HG03159 (cell line): ENCODE results near the gene VTI1A.
"Not testable (repeated sequence)": the region's sequence is repeated elsewhere in the genome, so short reads cannot be mapped to it uniquely, and the experiment has no call there.

Source experiments
- ATAC-seq: cut with Tn5 transposase; IDR thresholded peaks from one replicate; pipeline ENCODE4 v1.9.1; 2021; ENCODE audit warnings: mild to moderate bottlenecking, moderate library complexity; ENCODE audit not compliant: unreplicated experiment

VTI1A gene

DNA sequence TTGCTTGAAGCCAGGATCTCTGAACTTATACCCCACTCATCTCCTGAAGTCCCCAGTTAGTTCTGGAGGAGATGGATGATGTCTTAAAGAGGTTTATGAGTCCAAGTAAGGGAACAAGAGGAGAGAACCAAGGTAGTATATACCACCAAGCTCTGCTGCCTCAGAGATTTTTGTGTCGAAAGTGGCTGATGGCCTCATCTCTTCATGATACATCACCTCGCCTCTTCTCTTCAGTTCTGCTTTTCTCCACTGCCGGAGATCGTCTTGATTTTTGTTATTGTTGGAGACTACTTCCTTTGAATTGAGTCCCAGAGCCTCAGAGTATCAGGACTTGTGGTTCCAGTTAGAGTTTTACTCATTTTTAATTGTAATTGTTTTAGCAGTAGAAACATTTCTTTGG, 1.9 kb downstream of the VTI1A start:
- no peak for ATAC-seq

DNA sequence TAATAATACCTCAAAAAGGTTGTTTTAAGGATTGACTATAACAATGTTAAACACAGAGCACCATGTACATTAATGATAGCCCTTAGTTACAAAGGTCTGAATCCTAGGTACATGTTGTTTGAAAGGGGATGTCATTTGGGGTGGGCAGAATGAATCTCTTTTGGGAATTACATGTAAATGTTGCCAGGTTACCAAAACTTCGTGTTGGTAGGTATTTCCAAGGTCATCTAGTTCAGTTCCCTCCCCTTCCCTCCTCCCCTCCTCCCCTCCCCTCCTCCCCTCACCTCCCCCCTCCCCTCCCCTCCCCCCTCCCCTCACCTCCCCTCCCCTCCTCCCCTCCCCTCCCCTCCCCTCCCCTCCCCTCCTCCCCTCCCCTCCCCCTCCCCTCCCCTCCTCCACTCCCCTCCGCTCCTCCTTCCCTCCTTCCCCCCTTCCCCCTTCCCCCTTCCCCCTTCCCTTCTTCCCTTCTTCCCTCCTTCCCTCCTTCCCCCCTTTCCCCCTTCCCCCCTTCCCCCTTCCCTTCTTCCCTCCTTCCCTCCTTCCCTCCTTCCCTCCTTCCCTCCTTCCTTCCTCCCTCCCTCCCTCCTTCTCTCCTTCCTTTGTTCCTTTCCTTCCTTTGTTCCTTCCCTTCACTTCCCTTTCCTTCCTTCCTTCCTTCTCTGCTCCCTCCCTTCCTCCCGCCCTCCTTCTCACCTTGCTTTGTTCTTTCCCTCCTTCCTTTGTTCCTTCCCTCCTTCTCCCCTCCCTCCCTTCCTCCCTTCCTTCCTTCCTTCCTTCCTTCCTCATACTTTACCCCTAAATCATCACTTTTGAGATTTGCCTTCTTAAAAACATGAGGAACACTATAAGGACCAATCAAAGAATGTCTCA, 8.1 kb downstream of the VTI1A start:
- ATAC-seq = no peak

DNA sequence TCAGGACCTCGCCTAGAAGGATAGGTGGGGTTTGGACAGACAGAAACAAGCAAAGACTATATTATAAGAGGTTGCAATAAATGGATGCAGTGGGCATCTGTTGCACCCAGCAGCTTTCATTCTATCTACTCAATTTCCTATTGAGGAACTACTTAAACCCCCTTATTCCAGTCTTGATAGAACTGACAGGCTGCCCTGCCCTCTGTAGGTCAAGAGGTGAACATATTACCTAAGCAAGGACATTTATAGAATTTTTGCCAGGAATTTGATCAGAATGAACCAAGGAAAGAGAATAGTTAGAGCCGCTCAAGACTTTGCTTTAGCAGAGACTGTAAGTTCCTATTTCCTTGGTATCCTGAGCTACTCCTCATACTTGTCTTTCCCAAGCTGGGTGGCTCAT, 9.5 kb downstream of the VTI1A start:
- no peak for ATAC-seq

DNA sequence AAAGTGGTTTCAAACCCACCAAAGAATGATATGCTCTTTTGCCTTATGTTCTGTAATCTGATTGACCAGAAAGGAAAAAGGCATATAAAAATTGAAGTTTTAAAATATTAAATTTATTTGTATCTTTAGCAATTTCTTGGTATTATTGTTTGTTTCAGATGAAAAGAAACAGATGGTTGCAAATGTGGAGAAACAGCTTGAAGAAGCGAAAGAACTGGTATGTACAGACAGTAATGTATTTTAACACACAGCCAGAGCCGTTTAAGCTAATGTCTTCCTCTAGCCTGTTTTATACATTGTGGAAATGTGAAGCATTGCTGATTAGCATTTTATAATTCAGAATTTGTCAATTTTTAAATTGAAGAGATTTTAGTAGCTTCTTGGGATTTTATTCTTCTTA, 13.4 kb downstream of the VTI1A start:
- no peak for ATAC-seq

DNA sequence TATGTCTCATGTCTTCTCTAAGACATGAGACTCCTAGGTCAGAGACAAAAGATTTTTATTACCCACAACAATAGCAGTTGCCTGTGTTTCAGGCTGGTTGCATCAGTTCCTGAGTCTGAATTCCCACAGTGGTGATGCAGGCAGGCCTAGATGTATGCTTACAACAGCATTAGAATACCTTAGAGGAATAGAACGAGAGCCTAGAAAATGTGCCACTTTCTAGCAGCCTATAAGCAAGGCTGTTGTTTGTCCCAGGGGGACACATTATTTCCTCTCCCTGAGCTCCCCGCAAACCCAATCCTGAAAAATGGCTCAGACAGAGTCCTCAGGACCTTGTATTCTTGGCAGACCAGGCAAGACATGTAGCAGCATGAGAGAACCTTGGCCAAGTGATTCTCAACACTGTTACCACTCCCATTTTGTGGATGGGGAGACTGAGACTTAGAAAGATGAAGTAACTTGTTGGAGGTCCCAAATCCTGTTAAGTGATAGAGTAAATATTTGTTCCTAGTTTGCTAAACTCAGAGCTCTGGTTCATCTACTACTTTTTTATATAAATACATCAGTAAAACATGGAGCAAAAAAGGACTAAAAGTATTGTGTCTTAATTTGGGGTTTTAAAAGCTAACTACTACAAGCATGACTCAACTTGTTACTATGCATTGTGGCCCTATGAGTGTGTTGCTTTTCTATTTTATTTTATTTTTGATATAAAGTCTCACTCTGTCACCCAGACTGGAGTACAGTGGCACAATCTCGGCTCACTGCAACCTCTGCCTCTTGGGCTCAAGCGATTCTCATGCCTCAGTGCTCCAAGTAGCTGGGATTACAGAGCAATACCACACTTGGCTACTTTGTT, 14.2 kb downstream of the VTI1A start:
- no peak for ATAC-seq

DNA sequence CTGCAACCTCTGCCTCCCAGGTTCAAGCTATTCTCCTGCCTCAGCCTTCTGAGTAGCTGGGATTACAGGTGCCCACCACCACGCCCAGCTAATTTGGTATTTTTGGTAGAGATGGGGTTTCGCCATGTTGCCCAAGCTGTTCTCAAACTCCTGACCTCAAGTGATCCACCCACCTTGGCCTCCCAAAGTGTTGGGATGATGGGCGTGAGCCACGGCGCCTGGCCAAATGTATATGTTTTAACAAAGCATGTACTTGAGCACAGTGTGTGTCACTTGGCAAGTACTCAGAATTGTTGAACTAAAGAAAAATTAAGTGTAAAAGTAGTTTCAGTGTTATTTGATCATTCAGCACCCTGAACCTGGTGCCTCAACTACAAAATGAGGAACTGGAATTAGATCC, 17.1 kb downstream of the VTI1A start:
- not testable (repeated sequence) for ATAC-seq

DNA sequence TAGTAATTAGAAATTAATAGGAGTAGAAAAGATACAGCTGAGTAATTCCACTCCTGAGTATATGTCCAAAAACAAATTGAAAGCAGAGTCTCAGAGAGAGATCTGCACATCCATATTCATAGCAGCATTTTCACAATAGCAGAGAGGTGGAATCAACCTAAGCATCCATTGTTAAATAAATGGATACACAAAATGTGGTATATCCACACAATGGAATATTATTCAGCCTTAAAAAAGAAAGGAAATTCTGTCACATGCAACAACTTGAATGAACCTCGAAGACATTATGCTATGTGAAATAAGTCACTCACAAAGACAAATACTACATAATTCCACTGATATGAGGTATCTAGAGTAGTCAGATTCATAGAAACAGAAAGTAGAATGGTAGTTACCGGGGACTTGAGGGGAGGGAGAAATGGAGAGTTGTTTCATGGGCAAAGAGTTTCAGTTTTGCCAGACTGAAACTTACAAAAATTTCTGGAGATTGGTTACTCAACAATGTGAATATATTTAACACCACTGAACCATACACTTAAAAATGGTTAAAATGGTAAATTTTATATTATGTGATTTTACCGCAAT, 18.4 kb downstream of the VTI1A start:
- no peak for ATAC-seq

DNA sequence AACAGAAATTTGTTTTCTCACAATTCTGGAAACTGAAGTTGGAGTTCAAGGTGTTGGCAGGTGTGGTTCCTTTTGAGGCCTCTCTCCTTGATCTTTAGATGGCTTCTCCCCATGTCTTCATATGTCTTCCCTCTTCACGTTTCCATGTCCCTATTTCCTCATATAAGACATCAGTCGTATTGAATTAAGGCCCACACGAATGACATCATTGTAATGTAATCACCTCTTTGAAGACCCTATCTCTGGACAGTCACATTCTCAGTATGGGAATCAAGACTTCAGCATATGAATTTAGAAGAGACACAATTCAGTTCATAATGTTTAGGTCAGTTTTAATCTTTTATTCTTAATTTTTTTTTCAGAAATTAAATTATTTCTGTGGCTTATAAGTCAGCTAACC, 19.8 kb downstream of the VTI1A start:
- ATAC-seq = no peak

DNA sequence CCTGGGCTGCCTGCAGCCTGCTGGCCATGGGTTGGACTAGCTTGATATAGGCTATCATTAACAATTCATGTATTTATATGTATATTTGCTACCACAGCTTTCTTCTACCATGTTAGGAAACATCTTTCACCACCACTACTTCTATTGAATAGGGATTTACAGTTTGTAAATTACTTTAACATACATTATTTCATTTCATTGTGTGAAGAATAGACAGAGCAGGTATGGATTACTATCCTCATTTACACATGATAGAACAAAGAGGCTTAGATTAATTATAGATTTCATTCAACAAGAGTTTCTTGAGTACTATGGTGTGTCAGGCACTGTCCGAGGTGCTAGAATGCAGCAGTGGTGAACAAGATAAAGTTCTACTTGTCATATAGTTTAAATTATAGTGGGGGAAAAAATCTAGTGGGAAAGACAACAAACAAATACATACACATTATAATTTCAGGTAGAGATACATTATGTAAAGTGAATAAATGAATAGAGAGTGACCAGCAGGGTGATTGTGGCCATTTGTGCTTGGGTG, 20.6 kb downstream of the VTI1A start:
- ATAC-seq = no peak

DNA sequence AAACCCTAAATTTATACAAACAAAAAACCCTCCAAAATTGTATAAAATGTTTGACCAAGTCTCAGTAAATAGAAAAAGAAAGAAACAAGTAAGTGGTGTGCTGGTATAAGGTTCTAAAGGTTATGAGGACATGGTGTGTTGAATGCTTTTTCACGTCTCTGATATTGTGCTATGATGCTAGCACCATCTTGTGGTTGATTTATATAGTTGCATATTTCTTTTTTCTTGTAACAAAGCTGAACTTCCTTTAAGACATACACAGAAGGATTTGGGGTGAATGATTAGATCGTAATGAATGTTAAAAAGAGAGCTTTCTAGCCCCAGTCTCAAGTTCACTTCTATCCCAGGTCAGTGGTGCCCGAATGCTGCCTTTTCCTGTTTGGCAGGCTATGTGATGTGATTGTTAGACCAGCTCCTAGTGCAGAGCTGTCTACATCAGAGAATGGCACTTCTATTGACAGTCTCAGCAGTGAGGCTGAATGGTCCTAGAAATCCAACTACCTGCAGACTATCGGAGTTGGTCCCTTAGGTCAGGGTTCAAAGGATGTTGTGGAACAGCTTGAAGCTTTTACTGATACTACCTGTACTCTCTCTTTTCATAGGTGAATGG, 25.0 kb downstream of the VTI1A start:
- ATAC-seq = peak; percentile 86

DNA sequence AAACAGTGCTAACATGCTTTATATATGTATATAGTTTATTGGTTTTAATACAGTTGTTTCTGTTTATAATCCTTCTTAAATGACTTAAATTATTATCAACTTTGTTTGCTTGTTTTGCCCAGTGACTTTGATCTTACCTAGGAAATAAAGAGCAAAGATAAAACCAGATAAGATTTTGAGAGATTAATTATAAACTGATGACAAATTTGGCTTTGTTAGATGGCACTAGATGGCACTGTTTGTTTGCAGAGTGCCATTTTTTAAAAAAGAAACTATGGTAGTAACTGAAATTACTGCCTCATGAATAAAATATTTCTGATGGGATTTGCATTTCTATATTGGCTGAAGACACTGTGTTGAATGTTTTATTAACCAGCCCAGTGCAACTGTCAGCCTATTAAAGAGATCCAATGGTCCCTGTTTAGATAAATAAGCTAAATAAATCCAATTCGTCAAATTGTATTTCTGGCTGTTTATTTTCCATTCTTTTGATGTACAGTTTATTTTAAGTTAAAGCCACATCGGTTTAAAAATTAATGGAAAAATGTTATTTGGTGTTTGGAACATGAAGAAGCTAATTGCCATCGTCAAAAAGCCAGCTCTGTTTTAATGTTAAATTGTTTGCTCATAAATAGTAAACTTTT, 28.7 kb downstream of the VTI1A start:
- no peak for ATAC-seq

DNA sequence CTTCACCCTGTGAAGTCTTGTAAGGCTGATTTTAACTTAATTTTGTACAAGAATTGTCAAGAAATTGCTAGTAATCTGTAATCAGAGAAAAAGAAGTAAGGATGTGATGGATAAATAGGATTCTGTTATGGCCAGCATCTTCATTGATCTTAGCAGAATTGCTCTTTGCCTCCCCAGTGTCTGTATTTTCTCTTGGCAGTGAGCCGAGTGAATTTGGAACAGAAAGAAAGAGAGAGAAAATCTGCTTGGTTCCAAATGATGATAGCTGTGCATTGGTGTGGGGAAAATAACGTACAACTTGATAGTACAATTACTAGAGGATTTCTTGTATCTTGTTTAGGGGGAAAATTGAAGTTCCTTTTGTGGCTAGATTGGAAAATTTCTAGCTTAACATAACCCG, 34.6 kb downstream of the VTI1A start:
- no peak for ATAC-seq

DNA sequence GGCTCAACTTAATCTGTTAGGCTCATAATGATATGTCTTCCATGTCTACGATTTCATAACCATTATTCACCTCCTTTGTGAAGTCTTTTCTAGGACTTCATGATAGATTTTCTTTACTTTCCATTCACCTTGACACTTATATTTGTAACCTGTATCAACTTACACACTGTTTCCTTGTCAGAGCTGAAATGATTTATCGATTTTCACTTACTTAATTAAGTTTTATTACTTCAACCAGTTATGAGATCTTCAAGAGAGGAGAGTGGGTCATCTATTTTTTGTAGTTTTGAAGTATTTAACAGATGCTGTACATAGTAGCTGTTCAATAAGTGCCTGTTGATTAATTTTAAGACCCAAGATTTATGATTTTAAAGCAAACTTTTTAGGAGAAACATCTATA, 37.4 kb downstream of the VTI1A start:
- ATAC-seq = no peak

DNA sequence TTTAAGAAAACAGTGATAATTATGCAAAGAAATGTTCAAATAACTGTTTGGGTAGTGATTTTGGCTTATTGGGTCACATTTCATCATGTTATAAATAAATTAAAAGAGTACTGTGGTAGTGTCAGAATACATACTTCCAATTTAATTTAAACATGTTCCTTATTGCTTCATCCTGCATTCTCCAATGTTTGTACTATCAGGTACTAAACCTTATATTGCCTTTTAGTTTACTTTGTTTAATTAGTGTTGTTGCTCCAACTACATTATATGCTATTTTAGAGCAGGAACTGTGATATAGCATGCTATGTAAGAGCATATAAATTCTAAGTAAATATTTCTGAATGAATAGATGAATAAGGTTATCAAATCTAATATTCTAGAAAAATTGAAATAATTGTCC, 40.9 kb downstream of the VTI1A start:
- ATAC-seq = no peak

DNA sequence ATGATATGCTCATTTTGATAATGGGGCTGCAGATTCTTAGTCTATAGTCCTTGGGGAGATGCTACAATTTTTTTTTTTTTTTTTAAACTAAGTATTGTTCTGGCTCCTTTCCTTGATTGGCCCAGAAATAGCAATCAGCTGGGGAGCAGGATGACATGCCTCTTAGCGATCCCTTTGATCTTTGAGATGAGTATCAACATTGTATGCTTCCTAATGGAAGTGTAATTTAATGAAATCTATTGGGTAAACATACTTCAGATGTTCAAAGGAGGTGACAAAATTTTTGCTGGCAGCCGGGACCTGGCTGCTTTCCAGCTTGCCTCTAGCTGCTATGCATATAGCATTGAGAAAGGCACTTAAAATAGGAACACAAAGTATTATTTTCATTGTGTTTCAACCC, 43.5 kb downstream of the VTI1A start:
- ATAC-seq = no peak

DNA sequence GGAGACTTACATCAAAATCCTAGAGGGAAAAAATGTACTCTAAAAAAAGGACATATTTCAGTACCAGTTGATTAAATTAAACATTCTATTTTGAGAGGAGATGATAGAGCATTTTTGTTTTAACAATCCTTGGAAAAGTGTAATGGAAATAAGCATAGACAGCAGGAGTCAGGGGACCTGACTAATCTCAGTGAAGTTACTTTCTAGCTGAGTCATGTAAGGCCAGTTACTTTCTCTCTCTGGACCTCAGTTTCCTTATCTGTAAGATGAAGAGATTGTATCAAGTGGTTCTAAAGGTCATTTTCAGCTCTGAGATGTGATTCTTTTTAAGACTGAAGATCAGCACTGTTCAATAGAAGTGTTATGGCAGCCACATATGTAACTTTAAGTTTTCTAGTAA, 44.1 kb downstream of the VTI1A start:
- no peak for ATAC-seq

DNA sequence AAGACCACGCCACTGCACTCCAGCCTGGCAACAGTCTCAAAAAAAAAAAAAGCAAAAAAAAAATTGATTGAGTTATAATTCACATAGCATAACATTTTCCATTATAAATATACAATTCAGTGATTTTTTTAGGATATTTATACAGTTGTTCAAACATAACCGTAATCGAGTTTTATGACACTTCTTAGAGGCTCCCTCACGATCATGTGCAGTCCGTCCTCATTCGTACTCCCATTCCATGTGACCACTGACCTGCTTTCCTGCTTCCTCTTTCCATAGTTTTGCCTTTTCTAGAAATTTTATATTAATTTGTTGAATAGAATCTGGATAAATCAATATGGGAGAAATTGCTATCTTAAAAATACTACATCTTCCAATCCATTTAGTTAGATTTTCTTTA, 45.7 kb downstream of the VTI1A start:
- ATAC-seq = no peak

DNA sequence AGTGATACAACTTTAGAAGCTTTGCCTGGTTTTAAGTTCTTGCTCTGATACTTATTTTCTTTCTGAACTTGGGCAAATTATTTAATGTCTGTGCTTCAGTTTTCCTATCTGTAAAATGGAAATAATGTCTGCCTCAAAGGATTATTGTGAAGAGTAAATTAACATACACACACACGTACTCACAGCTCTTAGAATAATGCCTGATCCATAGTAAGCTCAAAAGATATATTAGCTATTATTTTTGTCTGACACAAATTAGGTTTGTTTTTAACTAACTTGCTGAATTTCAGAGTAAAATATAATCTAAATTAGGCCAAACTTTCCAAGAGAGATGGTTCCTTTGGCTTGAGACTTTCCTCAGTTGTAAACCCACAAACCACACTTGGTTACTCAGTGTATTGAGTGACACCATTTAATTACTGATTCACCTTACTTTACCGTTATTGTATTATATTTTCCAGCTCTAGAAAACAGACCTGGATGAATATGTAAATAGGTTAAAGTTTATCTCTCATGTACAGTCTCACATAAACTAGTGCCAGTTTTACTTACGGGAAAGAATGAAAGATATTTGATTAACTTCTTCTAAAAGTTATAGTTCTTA, 50.4 kb downstream of the VTI1A start:
- peak; percentile 64 for ATAC-seq

DNA sequence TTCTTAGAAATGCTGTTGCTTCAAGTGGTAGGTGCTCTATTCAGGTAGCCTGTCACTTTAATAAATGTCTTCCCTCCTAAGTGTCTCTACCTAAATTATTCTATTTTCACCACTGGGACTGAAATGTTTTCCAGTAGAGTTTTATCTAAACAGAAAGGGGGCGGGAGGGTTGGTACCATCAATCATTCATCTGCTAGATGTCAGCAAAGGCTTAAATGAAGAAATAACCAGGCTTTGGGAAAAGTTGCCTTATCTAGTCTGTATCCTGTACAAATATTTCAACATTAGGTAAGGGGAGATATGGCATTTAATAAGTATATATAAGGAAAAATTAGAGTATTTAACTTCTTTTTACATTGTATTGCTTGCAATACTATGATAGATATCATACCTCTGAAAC, 51.8 kb downstream of the VTI1A start:
- ATAC-seq = no peak

DNA sequence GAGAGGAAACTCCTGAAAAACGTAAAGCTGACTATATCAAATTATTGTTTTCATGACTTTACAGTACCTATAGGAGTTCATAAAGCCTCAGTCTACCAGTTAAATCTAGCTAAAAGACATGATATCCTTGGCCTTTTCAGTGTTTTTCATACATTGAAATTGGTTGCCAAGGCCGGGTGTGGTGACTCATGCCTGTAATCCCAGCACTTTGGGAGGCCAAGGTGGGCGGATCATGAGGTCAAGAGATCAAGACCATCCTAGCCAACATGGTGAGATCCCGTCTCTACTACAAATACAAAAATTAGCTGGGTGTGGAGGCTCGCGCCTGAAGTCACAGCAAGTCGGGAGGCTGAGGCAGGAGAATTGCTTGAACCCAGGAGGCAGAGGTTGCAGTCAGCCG, 53.0 kb downstream of the VTI1A start:
- ATAC-seq = not testable (repeated sequence)
